ENCODE data around the gene OBP2A. TPM values are rescaled to one million over a fixed set of nuclear protein-coding genes. Genes with fewer than 3 reads are reported as not detected.

OBP2A gene
- polyA plus RNA-seq, 3 donors: 0.44 TPM; not detected in 2

DNA sequence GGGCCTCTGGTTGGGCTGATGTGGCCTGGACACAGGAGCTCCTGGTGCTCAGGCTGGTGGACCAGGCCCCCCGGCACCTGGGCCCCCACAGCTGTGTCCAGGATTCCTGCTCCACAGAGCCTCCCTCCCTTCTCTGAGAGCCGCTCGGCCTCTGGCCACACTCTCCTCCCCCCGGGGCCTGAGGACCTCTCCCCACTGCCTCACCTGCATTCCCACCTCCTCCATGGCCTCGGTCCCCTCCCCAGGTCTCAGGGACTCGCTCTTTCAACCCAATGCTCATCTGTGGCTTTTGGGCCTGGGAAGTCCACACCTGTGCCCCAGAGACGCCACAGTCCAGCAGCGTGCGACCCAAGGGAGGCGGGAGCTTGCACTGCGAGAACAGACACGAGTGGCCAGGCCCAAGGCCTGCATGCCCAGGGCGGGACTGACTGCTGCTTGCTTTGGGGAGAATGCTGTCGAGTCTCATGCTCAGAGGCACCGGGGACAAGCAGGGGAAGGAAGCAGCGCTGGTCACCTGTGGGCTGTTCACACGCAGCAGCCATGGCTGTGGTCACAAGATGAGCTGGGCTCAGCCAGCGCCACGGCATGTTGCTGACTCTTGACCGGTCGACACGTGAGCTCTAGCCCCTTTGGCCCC, 30.2 kb downstream of the OBP2A start:
- no peak for DNase-seq (ENCODE audit: low read depth in 3 of 3, low spot score in 2 of 3)

DNA sequence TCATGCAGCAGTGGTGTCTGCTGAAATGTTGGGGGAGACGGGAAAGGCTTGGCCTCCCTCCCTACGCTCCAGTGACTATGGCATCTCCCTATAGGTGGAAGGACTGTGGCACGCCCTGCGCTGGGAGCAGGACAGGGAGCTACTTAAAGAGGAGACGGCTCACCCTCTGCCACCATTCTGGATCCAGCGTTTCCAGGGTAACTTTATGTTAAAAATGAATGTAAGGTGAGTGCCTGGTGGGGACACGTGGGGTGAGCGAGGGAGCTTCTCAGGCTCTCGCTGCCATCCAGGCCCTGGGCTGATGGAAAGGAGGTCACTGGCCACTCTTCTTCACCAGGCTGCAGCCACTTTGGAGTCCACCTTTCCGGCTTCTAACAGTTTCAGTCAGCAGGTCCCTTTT, 31.3 kb downstream of the OBP2A start:
- no peak for DNase-seq (ENCODE audit: low read depth in 3 of 3, low spot score in 2 of 3)

DNA sequence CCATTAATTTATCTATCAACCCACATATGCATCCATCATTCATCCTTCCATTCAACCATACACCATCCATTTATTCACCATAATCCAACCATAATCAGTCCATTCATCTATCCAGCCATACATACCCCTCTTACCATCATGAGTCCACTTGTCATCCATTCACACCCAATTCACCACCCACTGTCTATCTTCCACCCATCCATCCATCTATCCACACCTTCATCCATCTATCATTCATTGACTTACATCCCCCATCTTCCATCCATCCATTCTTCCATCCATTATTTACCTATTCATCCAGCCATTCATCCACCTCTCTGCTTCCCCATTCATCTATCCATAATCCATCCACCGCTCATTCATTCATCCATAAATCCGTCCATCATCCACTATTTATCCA, 33.4 kb downstream of the OBP2A start:
- DNase-seq (ENCODE audit: low read depth in 3 of 3, low spot score in 2 of 3): no peak

DNA sequence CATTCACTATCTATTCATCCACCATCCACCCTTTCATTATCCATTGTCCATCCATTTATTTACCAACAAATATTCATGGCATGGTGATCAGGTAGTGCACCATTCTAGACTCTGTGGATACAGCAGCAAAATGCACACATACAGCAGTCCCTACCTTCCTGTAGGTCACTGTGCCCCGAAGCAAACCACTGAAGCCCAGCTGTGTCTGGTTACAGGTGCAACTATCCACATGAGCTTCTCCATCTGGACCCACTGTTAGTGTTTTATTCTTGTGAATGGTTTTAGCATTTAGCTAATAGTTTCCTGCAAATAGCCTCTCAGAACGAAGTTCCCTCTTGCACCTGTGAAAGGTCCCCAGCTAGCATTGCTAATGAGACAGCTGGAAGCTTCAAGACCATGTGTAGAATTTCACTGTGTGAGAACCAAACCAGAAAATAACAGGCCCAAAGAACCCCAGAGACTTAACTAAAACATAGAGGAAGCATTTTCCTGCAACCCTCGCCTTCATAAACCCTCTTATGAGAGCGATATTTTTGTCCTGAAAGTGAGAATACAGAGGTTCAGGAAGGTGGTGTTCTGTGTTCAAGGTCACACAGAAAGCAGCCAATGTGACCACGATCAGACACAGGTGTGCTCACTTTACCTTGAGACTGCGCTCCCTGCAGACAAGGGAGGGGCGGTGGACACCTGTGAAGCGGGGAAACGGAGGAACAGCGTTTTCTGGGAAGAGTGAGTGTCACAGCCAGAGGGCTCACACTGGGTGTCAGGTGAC, 34.1 kb downstream of the OBP2A start:
- DNase-seq (ENCODE audit: low read depth in 3 of 3, low spot score in 2 of 3): no peak

DNA sequence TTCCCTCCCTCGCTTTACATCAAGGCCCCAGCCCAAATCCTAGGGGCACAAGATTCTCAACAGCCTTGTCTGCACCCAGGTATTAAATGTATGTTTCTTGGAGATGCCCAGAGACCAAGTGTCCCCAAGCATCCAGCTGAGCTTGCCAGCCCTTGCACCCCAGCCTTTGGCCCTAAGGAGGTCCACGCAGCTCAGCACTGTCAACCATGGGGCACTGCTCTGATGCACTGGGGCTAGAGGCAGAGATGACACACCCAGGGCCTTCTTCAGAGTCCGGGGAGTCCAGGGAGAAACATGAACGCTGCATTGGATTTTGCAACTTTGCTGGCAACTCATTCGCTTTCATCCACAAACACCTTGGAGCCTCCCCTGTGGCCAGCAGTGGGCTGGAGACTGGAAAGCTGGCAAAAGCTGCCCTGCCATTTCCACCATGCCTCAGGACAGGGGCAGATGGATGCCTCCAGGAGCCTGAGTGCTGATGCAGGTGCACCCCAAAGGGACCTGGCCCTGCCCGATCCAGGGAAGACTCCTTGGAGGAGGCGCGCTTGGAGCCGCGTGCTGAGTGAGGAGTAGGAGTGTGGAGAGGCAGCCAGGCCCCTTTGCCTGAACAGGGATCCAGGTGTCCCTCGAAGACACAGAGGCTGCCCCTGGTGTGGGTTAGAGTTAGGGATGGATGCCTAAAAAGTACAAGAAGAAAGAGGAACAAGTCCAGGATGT, 34.9 kb downstream of the OBP2A start:
- DNase-seq (ENCODE audit: low read depth in 3 of 3, low spot score in 2 of 3): no peak

DNA sequence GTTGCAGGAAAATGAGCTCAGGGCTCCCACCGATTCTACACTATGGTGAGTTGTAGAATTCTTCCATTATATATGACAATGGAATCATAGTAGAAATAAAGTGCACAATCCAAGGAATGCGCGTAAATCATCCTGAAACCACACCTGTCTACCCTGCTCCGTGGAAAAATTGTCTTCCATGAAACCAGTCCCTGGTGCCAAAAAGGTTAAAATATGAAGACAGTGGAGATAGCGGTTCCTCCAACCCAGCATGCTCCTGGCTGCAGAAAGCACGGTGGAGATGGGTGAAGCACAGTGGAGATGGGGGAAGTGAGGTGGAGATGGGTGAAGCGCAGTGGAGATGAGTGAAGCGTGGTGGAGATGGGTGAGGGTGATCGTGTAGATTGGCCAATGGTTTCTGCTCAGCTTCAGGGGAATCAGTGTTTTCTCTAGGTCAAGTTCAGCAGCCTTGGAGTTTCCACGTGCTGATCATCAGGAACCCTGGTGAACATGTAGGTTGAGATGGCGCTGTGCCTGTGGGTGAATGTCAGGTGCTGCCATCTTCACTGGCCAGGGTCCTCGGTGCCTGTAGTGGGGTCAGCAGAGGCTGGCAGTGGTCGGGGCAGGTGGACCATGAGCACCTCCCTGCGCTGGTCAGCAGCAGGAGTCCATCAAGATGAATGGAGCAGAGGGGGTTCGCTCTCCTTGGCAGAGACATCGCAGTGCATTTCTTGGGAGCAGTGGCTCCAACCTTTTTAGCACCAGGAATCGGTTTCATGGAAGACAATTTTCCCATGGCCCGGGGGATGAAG, 35.9 kb downstream of the OBP2A start:
- no peak for DNase-seq (ENCODE audit: low read depth in 3 of 3, low spot score in 2 of 3)

DNA sequence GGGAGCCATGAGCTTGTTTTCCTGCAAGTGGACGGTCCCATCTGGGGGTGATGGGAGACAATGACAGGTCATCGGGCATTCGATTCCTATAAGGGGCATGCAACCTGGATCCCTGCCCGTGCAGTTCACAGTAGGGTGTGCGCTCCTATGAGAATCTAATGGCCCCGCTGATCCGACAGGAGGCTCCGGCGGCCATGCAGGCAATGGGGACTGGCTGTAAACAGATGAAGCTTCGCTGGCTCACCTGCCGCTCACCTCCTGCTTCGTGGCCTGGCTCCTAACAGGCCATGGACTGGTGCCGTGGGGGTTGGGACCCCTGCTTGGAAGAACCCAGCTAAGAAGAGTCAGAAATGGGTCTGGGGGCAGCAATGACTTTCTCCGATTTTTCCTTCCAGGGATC, 36.6 kb downstream of the OBP2A start:
- no peak for DNase-seq (ENCODE audit: low read depth in 3 of 3, low spot score in 2 of 3)

DNA sequence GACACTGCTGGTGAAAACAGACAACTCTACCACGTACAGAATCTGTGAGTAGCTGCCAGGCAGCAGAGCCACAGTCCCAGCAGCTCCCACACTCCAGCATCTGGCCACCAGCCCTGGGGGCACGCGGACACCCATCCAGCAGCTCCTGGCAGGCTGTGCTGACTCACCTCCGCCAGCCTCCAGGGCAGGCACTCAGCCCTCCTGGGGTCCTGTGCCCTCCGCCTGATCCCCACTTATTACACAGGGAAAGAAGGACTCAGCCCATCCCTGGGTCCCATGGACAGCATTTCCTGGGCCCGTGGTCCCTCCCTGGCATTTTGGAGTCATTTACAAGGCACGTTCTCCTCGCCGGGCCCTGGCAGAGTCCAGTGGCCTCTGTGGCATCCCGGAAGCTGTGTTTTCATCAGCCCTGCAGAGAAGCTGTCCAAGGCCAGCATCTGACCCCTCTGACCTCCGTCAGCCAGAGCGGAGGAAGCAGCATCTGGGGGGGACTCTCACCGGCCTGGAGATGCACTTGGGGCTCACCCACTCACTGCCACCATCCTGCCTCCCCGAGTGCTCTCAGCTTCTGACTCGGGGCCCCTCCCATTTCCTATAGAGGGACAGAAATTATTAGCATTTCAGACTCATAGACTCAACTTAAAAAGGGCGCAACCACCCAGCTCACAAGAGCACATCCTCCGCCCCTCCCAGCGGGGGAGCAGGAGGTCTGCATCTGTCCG, 37.2 kb downstream of the OBP2A start:
- DNase-seq (ENCODE audit: low read depth in 3 of 3, low spot score in 2 of 3): no peak

DNA sequence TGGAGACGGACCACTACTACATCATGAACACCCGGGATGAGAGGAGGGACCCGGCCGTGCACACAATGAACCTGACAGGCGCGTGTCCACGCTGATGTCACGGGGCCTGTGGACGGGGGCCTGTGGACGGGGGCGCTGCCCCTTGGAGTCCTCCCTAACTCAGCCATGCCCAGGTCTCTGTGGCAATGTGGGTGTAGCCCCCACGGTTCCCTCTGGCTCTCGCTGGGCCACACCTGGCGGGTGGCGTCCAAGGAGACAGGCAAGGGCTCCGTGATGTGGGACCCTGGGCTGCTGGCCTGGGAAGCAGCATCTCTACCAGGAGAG, 37.7 kb downstream of the OBP2A start:
- no peak for DNase-seq (ENCODE audit: low read depth in 3 of 3, low spot score in 2 of 3)

DNA sequence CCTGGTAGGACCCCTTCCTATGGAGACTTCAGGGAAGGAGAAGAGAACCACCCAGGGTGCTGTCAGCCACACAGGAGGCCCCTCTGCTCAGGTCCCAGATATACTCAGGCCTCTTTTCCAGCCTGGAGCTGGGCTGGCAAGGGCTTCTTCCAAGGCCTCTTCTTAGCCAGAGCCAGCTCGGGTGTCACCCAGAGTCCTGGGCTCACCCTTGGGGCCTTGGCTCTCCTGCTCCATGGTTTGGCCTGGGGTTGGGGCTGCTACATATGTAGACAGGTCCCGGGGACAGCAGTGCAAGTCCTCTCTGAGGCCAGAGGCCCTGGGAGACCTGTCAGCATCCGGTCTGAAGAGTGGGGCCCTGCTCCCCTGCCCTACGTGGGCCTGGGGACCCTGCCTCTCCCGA, 38.4 kb downstream of the OBP2A start:
- DNase-seq (ENCODE audit: low read depth in 3 of 3, low spot score in 2 of 3): no peak

DNA sequence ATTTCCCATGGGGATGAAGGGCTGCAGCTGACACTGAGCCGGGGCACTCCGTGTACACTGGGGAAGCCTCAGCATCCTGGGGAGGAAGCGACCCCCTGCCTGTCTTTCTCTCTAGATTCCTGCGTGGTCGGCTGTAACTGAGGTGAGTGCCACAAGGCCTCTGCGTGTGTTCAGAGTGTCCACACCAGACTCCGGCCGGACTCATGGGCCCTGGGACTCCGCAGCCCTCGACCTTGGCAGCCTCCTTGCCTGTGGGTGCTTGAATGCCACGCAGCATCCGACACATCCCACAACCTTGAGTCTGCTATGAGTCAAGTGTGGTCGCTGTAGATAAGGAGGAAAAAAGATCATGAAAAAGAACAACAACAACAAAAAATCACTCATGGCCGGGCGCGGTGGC, 39.0 kb downstream of the OBP2A start:
- no peak for DNase-seq (ENCODE audit: low read depth in 3 of 3, low spot score in 2 of 3)

DNA sequence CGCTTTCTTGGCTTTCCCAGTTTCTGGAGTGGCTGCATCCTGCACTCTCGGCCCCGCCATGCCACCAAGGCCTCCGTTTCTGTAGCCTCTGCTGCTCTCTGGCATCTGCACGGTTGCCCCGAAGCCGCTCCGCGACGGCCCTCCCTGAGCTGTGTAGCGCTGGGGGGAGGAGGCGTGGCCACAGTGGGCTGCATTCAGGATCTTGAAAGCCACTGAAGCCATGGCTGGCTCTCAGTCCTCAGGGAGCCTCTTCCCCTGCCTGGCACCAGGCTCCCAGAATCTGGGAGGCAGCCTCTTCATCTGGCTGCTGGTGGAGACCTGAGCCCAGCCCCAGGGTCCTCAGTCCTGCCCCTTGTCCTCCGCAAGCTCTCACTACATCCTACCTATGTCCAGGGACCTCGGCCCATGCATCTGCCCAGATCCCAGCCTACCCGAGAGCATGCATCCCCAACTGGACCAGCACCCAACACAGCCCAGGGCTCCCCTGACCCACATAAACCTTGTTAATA, 40.7 kb downstream of the OBP2A start:
- DNase-seq (ENCODE audit: low read depth in 3 of 3, low spot score in 2 of 3): no peak

DNA sequence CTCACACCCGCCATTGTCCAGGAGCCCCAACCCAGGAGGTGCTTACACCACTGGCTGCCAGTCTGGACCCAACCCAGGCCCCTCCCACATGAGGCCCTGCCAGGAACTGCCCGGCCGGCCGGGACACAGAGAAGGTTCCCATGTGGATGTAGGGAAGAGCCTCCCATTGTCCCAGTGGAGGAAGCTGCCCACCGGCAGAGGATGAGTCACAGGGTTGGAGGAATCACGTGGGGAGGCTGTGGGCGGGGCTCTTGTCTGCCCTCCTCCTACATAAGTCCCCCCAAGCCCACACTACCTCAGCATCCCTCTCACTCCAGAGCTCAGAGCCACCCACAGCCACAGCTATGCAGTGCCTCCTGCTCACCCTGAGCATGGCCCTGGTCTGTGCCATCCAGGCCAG, 41.7 kb downstream of the OBP2A start:
- no peak for DNase-seq (ENCODE audit: low read depth in 3 of 3, low spot score in 2 of 3)

DNA sequence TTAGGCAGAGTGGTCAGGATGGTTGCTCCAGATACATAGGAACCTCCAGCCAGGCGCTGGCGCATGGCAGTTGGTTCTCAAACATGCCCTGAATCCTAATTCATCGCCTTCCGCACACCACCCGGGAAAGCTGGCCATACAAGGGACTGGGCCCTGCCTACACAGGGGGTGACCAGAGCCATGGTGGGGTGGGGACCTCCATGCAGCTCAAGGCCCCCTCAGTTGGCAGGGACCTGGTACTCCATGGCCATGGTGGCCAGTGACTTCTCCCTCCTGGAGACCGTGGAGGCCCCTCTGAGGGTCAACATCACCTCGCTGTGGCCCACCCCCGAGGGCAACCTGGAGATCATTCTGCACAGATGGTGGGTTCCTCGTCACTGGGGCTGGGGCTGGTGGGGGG, 42.4 kb downstream of the OBP2A start:
- DNase-seq (ENCODE audit: low read depth in 3 of 3, low spot score in 2 of 3): no peak

DNA sequence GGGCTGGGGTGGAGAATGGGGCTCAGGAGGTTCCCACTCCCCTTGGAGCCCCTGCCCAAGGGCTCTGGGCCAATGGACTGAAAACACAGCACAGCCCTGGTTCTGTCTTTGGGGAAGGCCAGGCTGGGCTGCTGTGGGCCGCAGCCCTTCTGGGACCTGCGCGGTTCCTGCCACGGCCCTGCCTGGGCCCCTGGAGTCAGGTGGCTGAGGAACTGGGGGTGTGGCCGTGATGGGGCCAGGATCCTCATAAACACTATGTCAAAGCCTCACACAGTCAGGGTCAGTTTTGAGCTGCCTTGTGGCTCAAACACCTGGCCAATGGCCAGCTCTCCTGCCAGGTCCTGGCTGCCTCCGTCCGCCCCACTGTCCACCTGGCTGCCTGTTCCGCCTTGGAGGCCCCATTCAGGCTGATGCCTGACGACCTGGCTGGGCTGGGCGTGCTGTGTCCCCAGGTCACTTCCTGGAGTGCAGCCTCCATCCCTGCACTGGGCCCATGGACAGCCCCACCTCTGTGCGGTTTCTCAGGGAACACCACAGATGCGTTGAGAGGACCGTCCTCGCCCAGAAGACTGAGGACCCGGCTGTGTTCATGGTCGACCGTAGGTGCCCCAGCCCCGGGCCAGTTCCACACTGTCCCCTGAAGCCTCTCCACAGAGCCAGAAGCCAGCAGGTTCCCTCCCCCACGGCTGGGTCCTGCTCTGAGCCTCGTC, 43.1 kb downstream of the OBP2A start:
- no peak for DNase-seq (ENCODE audit: low read depth in 3 of 3, low spot score in 2 of 3)

DNA sequence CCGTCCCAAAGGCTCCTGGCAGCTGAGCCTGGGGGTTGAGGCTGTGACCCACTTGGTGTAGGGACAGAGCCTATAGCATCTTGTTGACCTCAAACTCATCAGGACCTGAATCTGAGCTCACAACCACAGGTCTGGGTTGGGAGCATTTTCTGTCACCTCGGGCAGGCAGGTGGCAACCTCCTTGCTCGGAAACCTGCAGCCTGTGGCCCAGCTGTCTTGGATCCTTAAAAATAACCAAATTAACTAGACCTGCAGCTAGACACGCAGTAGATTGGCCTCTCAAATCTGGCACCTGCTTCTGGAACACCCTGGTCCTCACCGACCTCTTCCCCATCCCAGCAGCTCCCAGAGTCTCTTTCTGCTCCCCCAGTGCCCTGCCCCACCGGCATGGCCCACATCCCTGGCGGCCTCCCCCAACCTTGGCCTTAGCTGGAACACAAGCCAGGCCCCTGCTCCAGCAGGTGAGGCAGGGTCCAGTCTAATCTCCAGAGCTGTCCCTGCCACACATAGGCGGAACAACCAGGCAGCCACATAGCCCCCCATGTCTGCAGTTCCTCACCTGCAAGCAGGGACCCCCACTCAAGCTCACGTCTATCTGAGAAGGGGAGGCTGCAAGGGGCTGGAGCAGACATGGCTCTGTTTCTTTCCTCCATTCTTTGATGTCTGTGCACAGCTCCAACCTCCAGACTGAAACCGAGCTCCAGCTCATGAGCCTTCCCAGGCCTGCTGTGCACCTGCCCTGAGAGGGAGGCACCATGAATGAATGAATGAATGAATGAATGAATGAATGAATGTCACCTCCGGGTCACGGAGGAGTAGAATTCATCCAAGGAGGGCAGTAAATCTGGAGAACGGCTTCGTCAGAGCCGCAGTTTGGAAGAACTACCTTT, 43.9 kb downstream of the OBP2A start:
- DNase-seq (ENCODE audit: low read depth in 3 of 3, low spot score in 2 of 3): no peak

DNA sequence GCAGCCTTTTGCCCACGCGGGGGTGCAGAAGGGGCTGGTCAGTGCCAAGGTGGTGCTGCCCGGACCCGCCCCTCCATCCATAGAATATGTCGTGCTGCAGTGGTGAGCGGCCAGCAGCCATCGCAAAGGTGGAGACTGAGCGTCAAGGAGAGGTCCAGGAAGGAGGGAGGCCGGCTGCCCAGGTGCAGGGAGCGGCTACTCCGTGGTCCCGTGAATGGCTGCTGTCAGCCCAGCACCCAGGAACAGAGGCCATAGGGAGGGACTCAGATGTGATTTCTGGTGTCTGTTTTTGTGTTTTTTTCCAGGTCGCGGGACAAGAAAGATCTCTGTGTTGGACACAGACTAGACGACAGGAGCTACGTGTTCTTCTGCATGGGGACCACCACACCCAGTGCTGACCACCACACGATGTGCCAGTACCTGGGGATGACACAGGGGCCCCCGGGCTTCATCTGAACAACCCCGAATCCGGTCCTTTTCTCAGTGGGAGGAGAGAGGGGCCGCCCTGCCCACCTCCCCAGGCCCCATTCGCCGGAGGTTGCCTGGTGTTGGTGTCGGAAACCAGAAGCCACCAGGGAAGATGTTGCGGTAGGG, 44.7 kb downstream of the OBP2A start:
- no peak for DNase-seq (ENCODE audit: low read depth in 3 of 3, low spot score in 2 of 3)

All from right renal cortex interstitium (tissue), 3 donors.